ENCODE measurements around the gene ERVH48-1.

DNA sequence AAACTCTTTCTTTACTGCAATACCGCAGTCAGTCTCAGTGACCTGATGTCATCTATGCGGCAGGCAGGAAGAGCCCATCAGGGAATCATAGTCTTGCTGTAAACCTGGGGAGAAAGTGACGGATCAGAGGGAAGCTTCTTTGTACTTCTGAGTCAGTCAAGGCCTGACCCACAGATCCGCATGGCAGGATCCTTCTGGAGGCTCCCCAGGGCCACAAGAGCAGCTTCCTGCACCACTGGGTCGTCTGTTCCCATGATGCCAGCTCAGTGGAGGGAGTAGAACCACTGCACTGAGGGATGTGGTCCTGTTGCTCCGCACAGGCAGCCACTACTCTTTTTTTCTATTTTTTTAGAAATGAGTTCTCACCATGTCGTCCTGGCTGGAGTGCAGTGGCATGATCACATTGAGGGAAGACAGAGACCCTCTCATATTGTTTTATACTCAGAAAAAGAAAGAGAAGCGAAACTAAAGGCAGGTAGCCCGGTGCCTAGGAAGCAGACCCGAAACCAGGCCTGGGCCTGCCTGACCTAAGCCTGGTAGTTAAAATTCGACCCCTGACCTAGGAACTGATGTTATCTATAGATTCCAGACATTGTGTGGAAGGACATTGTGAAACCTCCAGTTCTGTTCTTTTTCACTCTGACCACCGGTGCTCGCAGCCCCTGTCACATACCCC is 6.3 kb upstream of the ERVH48-1 start:
- TF ChIP-seq TP53 (CRISPR knock-in tag; IDR thresholded peaks at IDR 0.05) (no peak), BHLHE40 (IDR thresholded peaks at IDR 0.05; ENCODE audit: low read depth, low read length) (no peak), RCOR1 (IDR thresholded peaks at IDR 0.05; ENCODE audit: low read depth, low read length) (no peak), POLR2A (IDR thresholded peaks at IDR 0.05; ENCODE audit: low read length) (no peak), ELK1 (IDR thresholded peaks at IDR 0.05; ENCODE audit: low read depth, low read length) (no peak), CHD4 (IDR thresholded peaks at IDR 0.05; ENCODE audit: borderline replicate concordance) (no peak)
- TF ChIP-seq, protein P1, sequence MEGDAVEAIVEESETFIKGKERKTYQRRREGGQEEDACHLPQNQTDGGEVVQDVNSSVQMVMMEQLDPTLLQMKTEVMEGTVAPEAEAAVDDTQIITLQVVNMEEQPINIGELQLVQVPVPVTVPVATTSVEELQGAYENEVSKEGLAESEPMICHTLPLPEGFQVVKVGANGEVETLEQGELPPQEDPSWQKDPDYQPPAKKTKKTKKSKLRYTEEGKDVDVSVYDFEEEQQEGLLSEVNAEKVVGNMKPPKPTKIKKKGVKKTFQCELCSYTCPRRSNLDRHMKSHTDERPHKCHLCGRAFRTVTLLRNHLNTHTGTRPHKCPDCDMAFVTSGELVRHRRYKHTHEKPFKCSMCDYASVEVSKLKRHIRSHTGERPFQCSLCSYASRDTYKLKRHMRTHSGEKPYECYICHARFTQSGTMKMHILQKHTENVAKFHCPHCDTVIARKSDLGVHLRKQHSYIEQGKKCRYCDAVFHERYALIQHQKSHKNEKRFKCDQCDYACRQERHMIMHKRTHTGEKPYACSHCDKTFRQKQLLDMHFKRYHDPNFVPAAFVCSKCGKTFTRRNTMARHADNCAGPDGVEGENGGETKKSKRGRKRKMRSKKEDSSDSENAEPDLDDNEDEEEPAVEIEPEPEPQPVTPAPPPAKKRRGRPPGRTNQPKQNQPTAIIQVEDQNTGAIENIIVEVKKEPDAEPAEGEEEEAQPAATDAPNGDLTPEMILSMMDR (IDR thresholded peaks at IDR 0.05) = no peak
